IPS DF 19.7 (cell line): Measurements from ENCODE around the gene OR9A2.
"Not testable (repeated sequence)": the region's sequence is repeated elsewhere in the genome, so short reads cannot be mapped to it uniquely, and the experiment has no call there.

ENCODE experiments used
- DNase-seq: peaks from one replicate; pipeline ENCODE4 v3.0.0-alpha.2; 2013; ENCODE audit warnings: low read depth, low spot score

OR9A2 gene

GRCh38 chr7:143018931-143019330 is 8.0 kb downstream of the OR9A2 start:
- DNase-seq = no peak

- no peak for DNase-seq
Observed at GRCh38 chr7:143016996-143017395, 9.9 kb downstream of the OR9A2 start.

- no peak for DNase-seq
Observed at GRCh38 chr7:143015926-143016490, 10.9 kb downstream of the OR9A2 start.

GRCh38 chr7:143015084-143015483 is 11.8 kb downstream of the OR9A2 start:
- DNase-seq = no peak

GRCh38 chr7:143013893-143014292 is 13.0 kb downstream of the OR9A2 start:
- DNase-seq = no peak

GRCh38 chr7:143013473-143013872 is 13.5 kb downstream of the OR9A2 start:
- DNase-seq = no peak

GRCh38 chr7:143012409-143012808 is 14.5 kb downstream of the OR9A2 start:
- no peak for DNase-seq

GRCh38 chr7:143012001-143012400 is 14.9 kb downstream of the OR9A2 start:
- DNase-seq = no peak

- DNase-seq = peak; percentile 30
Observed at GRCh38 chr7:143008007-143008901, 18.7 kb downstream of the OR9A2 start.

- DNase-seq = no peak
Observed at GRCh38 chr7:143005632-143006260, 21.2 kb downstream of the OR9A2 start.

GRCh38 chr7:143003393-143004051 is 23.4 kb downstream of the OR9A2 start:
- no peak for DNase-seq

GRCh38 chr7:143002898-143003297 is 24.0 kb downstream of the OR9A2 start:
- DNase-seq = no peak

- no peak for DNase-seq
Observed at GRCh38 chr7:143002106-143002505, 24.8 kb downstream of the OR9A2 start.

GRCh38 chr7:143000648-143001047 is 26.3 kb downstream of the OR9A2 start:
- DNase-seq = no peak

- DNase-seq = no peak
Observed at GRCh38 chr7:142999793-143000192, 27.1 kb downstream of the OR9A2 start.

- no peak for DNase-seq
Observed at GRCh38 chr7:142998966-142999365, 28.0 kb downstream of the OR9A2 start.

- DNase-seq = no peak
Observed at GRCh38 chr7:142997456-142997989, 29.4 kb downstream of the OR9A2 start.

- DNase-seq = no peak
Observed at GRCh38 chr7:142992427-142992826, 34.5 kb downstream of the OR9A2 start.

GRCh38 chr7:142984297-142984696 is 42.6 kb downstream of the OR9A2 start:
- no peak for DNase-seq

GRCh38 chr7:142983825-142984224 is 43.1 kb downstream of the OR9A2 start:
- DNase-seq = no peak

- not testable (repeated sequence) for DNase-seq
Observed at GRCh38 chr7:142978402-142978801, 48.5 kb downstream of the OR9A2 start.
